ENCODE data around the gene MNT.

DNA sequence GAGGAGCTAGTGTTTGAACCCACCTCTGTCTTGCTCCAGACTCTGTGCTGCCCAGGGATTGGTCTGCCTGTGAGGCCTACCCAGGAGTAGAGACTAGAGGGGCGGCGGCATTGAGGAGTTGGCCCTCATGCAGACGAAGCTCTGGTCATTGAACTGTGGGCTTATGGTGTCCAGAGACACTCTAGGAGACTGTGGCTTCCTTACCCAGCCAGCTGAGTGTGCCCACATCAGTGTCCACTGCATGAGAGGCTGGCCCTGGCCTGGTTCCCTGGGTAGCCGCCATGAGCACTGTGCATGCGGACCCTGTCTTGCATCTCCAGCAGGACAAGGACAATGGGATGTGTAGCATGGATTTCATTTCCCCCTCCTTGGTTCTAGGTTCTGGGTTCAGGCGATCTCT is 49.6 kb downstream of the MNT start:
- TF ChIP-seq CTCF (IDR thresholded peaks at IDR 0.05) (no peak), POLR2A (IDR thresholded peaks at IDR 0.05) (no peak)

Measured in Peyer's patch (tissue), 4 donors.